Endothelial cell of umbilical vein (primary cell): ENCODE results near the gene C8G. TPM values are rescaled to one million over a fixed set of nuclear protein-coding genes. Genes with fewer than 3 reads are reported as not detected.

Source experiments
- BruUV-seq: library from RNA; stranded (reverse); fragments of 400-500 nt; replicated peaks from 2 replicates; lab custom pipeline; 2021; lab: Mats Ljungman, UMichigan
- CTCF ChIA-PET: fragments of 300-600, 350-600 bp; sonication (Branson Sonifier 250); formaldehyde crosslinking; loops from one replicate; lab custom pipeline; 2021; ENCODE audit warnings: antibody characterized with exemption, inconsistent platforms; lab: Charles Lee
- POLR2A ChIA-PET: fragments of 300-600, 350-600 bp; sonication (Branson Sonifier 250); formaldehyde crosslinking; loops from one replicate; lab custom pipeline; 2021; ENCODE audit warnings: antibody characterized with exemption, inconsistent platforms; lab: Charles Lee
- DNase-seq: peaks from one replicate; pipeline ENCODE4 v3.0.0-alpha.2; 2011; ENCODE audit warnings: low read depth, low spot score
- FAIRE-seq: peaks from 2 replicates; lab custom pipeline; 2011; peaks lifted over from hg19 to GRCh38; lab: Jason Lieb, UNC
- H2AFZ ChIP-seq: 2 replicates; pipeline ENCODE4 v1.6.0; 2012; ENCODE audit warnings: low read depth, low read length, control low read depth, inconsistent platforms
- H3K27ac ChIP-seq: 2 replicates; pipeline ENCODE4 v1.5.1; 2011; ENCODE audit warnings: low read depth, mild to moderate bottlenecking, control low read depth, low read length, moderate library complexity; ENCODE audit not compliant: insufficient read depth
- H3K27me3 ChIP-seq, 2 experiments: 2 replicates each; pipeline versions ENCODE4 v1.6.0 to v1.6.1; 2011; ENCODE audit warnings: low read length in 2 of 2, mixed read lengths in 1 of 2; ENCODE audit not compliant: control insufficient read depth in 2 of 2, insufficient read depth in 2 of 2
- H3K36me3 ChIP-seq, 2 experiments: 2 replicates in 1 of 2; 3 replicates in 1 of 2; pipeline ENCODE4 v1.5.1; 2011; ENCODE audit warnings: low read length in 2 of 2, mild to moderate bottlenecking in 1 of 2, moderate library complexity in 1 of 2; ENCODE audit not compliant: control insufficient read depth in 2 of 2, insufficient read depth in 2 of 2; ENCODE audit errors: extremely low read depth in 1 of 2
- H3K4me1 ChIP-seq: 3 replicates; pipeline ENCODE4 v1.5.1; 2011; ENCODE audit warnings: mild to moderate bottlenecking, low read length; ENCODE audit not compliant: control insufficient read depth, insufficient read depth; ENCODE audit errors: extremely low read depth
- H3K4me2 ChIP-seq: 2 replicates; pipeline ENCODE4 v1.6.1; 2011; ENCODE audit warnings: low read length, control low read depth, mixed read lengths; ENCODE audit not compliant: insufficient read depth
- H3K4me3 ChIP-seq, 3 experiments: fragments of 200-600 bp in 1 of 3; sonication (generic), shearing (Covaris generic) in 1 of 3; replicated peaks in 1 of 3; 2 replicates each; pipeline ENCODE4 v1.5.1; 2011 to 2016; ENCODE audit warnings: control low read depth in 3 of 3, low read length in 3 of 3, mild to moderate bottlenecking in 2 of 3, inconsistent platforms in 1 of 3, low read depth in 1 of 3, moderate library complexity in 1 of 3; ENCODE audit not compliant: insufficient read depth in 1 of 3
- H3K79me2 ChIP-seq: 2 replicates; pipeline ENCODE4 v1.6.0; 2012; ENCODE audit warnings: low read length, inconsistent platforms; ENCODE audit not compliant: control insufficient read depth, insufficient read depth
- H3K9ac ChIP-seq: replicated peaks from 2 replicates; pipeline ENCODE3; 2011; ENCODE audit warnings: low read length, control low read depth; ENCODE audit not compliant: insufficient read depth; ENCODE audit errors: extremely low read depth
- H3K9me1 ChIP-seq: replicated peaks from 3 replicates; pipeline ENCODE4 v1.6.0; 2011; ENCODE audit warnings: mild to moderate bottlenecking, low read length; ENCODE audit not compliant: control insufficient read depth, insufficient read depth; ENCODE audit errors: extremely low read depth
- H3K9me3 ChIP-seq: replicated peaks from 2 replicates; pipeline ENCODE4 v1.5.1; 2012; ENCODE audit warnings: low read length, inconsistent platforms; ENCODE audit not compliant: control insufficient read depth, insufficient read depth
- H4K20me1 ChIP-seq: replicated peaks from 2 replicates; pipeline ENCODE3; 2011; ENCODE audit warnings: mild to moderate bottlenecking, low read length; ENCODE audit not compliant: control insufficient read depth, insufficient read depth; ENCODE audit errors: extremely low read depth
- FOS ChIP-seq: IDR thresholded peaks from 2 replicates; pipeline ENCODE4 v1.6.1; 2011; ENCODE audit warnings: mild to moderate bottlenecking, low read length, moderate library complexity, borderline replicate concordance; ENCODE audit not compliant: insufficient read depth
- MYC ChIP-seq: IDR thresholded peaks from one replicate; pipeline ENCODE4 v1.6.1; 2011; ENCODE audit warnings: mild to moderate bottlenecking, low read depth, low read length
- POLR2AphosphoS5 ChIP-seq: IDR thresholded peaks from 2 replicates; pipeline ENCODE4 v1.6.1; 2012; ENCODE audit warnings: low read depth, mild to moderate bottlenecking, control low read depth, low read length, moderate library complexity; ENCODE audit not compliant: insufficient read depth
- dilution Hi-C: fragments of 300-500 bp; cut with MboI; formaldehyde crosslinking; loops from one replicate; pipeline ENCODE4 v1.15.0; 2019; ENCODE audit warnings: low sequenced_read_pairs; ENCODE audit not compliant: extremely low pct_ligation_motif_present
- intact Hi-C: fragments of 100-400 bp; cut with micrococcal nuclease; formaldehyde crosslinking; loops from one replicate; pipeline ENCODE4 v1.10.0; 2022
- polyA plus RNA-seq, 4 experiments: library from polyadenylated mRNA; depleted of rRNA in 3 of 4; stranded (reverse) in 3 of 4; unstranded in 1 of 4; fragments of >200 nt; gene quantifications; 2 replicates each; pipeline versions ENCODE4 v1.2.1 to v1.2.3, GENCODE V29; 2011 to 2012; ENCODE audit warnings: missing spikeins in 1 of 4
- total RNA-seq: library from RNA; stranded (reverse); gene quantifications from 2 replicates; pipeline ENCODE4 v1.2.3, GENCODE V29; 2021
- TF ChIP-seq, protein P1 (sequence below), 2 donors: IDR thresholded peaks; 1 replicate in 1 of 2; 2 replicates in 1 of 2; pipeline ENCODE4 v1.5.1; 2011; ENCODE audit warnings: low read length in 2 of 2, mild to moderate bottlenecking in 2 of 2, moderate library complexity in 2 of 2, control low read depth in 1 of 2, inconsistent platforms in 1 of 2, low read depth in 1 of 2; ENCODE audit not compliant: insufficient read depth in 1 of 2; ENCODE audit errors: extremely low read depth in 1 of 2

The C8G gene
- total and polyA plus RNA-seq, 2 donors (not counting 3 experiments of a cell fraction or from before 2014, with no cell fraction given) = 0.47 to 1.9 TPM

- Histone ChIP-seq H2AFZ (no peak overlapping the region), H3K4me3 (no peak overlapping the region), H3K9ac (no peak overlapping the region), H3K79me2 (peaks cover 3% of the 10 kb centered on the region), H3K9me3 (no peaks in the 10 kb centered on the region), H3K27ac (no peak overlapping the region), H4K20me1 (no peaks in the 10 kb centered on the region), H3K4me2 (no peak overlapping the region), H3K4me1 (no peaks in the 10 kb centered on the region), H3K9me1 (no peaks in the 10 kb centered on the region), H3K27me3 (no peaks in the 10 kb centered on the region), H3K36me3 (peaks cover 0 to 22% of the 10 kb centered on the region in 2 experiments)
- TF ChIP-seq FOS (no peak), POLR2AphosphoS5 (no peak), MYC (no peak)
- TF ChIP-seq, protein P1, sequence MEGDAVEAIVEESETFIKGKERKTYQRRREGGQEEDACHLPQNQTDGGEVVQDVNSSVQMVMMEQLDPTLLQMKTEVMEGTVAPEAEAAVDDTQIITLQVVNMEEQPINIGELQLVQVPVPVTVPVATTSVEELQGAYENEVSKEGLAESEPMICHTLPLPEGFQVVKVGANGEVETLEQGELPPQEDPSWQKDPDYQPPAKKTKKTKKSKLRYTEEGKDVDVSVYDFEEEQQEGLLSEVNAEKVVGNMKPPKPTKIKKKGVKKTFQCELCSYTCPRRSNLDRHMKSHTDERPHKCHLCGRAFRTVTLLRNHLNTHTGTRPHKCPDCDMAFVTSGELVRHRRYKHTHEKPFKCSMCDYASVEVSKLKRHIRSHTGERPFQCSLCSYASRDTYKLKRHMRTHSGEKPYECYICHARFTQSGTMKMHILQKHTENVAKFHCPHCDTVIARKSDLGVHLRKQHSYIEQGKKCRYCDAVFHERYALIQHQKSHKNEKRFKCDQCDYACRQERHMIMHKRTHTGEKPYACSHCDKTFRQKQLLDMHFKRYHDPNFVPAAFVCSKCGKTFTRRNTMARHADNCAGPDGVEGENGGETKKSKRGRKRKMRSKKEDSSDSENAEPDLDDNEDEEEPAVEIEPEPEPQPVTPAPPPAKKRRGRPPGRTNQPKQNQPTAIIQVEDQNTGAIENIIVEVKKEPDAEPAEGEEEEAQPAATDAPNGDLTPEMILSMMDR (IDR thresholded peaks at IDR 0.05; ENCODE audit: extremely low read depth in 1 of 2, insufficient read depth in 1 of 2, low read depth in 1 of 2, low read length in 2 of 2) = no peak
- DNase-seq (no peak), FAIRE-seq (no peak)
- POLR2A ChIA-PET = no interaction called here
- intact Hi-C loops = loop anchor here (5.0 kb wide), 1 partner anchor 69 kb away; the partner anchor contains the start of gene EDF1
- BruUV-seq = no TSS peak
- CTCF ChIA-PET = interaction anchor here (1.1 to 1.6 kb wide), 2 partner anchors 38 to 99 kb away, joined by 3 read pairs; no protein-coding TSS in a partner anchor
- dilution Hi-C loops = loop anchor here (25.0 kb wide), 1 partner anchor 124 kb away; the partner anchor contains the start of gene RABL6
Observed at GRCh38 chr9:136936645-136937170, 8.3 kb upstream of the C8G start.
